ENCODE data around the gene GPLD1. TPM values are rescaled to one million over a fixed set of nuclear protein-coding genes. Genes with fewer than 3 reads are reported as not detected.

The GPLD1 gene
- total RNA-seq, 2 experiments from 2014 or later, result 0.59 to 0.66 TPM

DNA sequence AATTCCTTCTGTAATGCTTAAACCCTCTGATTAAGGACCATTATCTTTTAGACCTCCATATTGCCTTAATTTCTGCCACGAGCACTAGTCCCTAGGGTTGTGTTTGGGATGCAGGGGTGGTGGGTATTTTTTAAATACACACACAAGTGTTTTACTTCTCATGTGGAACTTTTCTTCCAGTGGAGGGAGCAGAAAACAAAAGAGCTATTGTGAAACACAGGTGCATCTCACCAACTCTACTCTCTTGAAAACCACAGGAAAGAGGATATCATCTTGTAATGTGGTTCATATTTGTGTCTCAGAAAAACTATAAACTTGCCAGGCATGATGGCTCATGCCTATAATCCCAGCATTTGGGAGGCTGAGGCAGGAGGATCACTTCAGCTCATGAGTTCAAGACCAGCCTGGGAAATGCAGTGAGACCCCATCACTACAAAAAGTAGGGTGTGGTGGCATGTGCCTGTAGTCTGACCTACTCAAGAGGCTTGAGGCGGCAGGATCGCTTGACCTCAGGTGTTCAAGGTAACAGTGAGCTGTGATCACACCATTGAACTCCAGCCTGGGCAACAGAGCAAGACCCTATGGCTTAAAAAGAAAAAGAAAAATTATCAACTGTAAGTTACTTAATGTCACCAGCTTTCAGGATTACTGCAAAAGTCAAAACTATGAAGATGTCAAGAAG, 49.4 kb downstream of the GPLD1 start:
- H3K27ac ChIP-seq (ENCODE audit: low read depth in 1 of 2, low read length in 2 of 2), result no peak overlapping the region
- Mint-ChIP-seq H3K27me3 (no peaks in the 10 kb centered on the region), H3K27ac (no peak overlapping the region), H3K36me3 (ENCODE audit: low read depth) (peaks cover 11% of the 10 kb centered on the region), H3K4me1 (ENCODE audit: low read depth) (no peaks in the 10 kb centered on the region), H3K4me3 (no peak overlapping the region), H3K9me3 (no peaks in the 10 kb centered on the region)
- TF ChIP-seq, protein P1, sequence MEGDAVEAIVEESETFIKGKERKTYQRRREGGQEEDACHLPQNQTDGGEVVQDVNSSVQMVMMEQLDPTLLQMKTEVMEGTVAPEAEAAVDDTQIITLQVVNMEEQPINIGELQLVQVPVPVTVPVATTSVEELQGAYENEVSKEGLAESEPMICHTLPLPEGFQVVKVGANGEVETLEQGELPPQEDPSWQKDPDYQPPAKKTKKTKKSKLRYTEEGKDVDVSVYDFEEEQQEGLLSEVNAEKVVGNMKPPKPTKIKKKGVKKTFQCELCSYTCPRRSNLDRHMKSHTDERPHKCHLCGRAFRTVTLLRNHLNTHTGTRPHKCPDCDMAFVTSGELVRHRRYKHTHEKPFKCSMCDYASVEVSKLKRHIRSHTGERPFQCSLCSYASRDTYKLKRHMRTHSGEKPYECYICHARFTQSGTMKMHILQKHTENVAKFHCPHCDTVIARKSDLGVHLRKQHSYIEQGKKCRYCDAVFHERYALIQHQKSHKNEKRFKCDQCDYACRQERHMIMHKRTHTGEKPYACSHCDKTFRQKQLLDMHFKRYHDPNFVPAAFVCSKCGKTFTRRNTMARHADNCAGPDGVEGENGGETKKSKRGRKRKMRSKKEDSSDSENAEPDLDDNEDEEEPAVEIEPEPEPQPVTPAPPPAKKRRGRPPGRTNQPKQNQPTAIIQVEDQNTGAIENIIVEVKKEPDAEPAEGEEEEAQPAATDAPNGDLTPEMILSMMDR (IDR thresholded peaks at IDR 0.05), result no peak
- no peak for DNase-seq
- no peaks in the 10 kb centered on the region for H3K36me3 ChIP-seq (ENCODE audit: insufficient read depth, low read length)
- intact Hi-C loops (cut with DNase I, micrococcal nuclease), result no loop called here
- H3K4me1 ChIP-seq (ENCODE audit: insufficient read depth, low read length), result no peaks in the 10 kb centered on the region
- POLR2A ChIA-PET, result no interaction called here
- no peaks in the 10 kb centered on the region for H3K27me3 ChIP-seq (ENCODE audit: control insufficient read depth in 1 of 2, insufficient read depth in 2 of 2, low read length in 2 of 2)
- ATAC-seq (ENCODE audit: poor library complexity), result no peak
- H3K4me3 ChIP-seq (ENCODE audit: low read length), result no peak overlapping the region
- CTCF ChIA-PET, result no interaction called here
- no peaks in the 10 kb centered on the region for H3K9me3 ChIP-seq (ENCODE audit: control insufficient read depth in 1 of 2, insufficient read depth in 1 of 2, low read length in 2 of 2)

DNA sequence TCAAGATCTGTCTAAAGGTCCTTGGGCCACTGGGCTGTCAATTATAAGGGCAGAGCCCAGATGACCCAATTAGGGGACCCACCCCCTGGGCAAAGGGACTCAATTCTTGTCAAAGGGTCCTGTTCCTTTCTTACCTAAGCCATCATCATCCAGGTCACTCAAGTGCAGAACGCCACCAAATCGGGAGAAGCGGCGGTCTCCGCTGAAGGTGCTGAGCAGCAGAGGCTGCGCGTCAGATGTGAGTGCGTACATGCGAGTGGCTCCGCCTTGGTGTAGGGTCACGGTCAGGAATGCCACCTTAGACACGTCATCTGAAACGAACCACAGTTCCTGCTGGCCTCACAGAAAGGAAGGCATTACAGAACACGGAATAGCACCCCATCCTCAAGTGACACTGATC, 52.4 kb downstream of the GPLD1 start:
- Mint-ChIP-seq H3K27ac (no peak overlapping the region), H3K27me3 (no peaks in the 10 kb centered on the region), H3K36me3 (ENCODE audit: low read depth) (peaks cover 17% of the 10 kb centered on the region), H3K4me3 (no peak overlapping the region), H3K4me1 (ENCODE audit: low read depth) (no peaks in the 10 kb centered on the region), H3K9me3 (no peaks in the 10 kb centered on the region)
- ATAC-seq (ENCODE audit: poor library complexity) (no peak), DNase-seq (no peak)
- CTCF ChIA-PET, result no interaction called here
- TF ChIP-seq, protein P1 (IDR thresholded peaks at IDR 0.05), result no peak
- Histone ChIP-seq H3K9me3 (ENCODE audit: control insufficient read depth in 1 of 2, insufficient read depth in 1 of 2, low read length in 2 of 2) (no peaks in the 10 kb centered on the region), H3K4me3 (ENCODE audit: low read length) (no peak overlapping the region), H3K36me3 (ENCODE audit: insufficient read depth, low read length) (no peaks in the 10 kb centered on the region), H3K27me3 (ENCODE audit: control insufficient read depth in 1 of 2, insufficient read depth in 2 of 2, low read length in 2 of 2) (no peaks in the 10 kb centered on the region), H3K27ac (ENCODE audit: low read depth in 1 of 2, low read length in 2 of 2) (no peak overlapping the region), H3K4me1 (ENCODE audit: insufficient read depth, low read length) (no peaks in the 10 kb centered on the region)
- intact Hi-C loops (cut with DNase I, micrococcal nuclease), result no loop called here
- POLR2A ChIA-PET, result no interaction called here

DNA sequence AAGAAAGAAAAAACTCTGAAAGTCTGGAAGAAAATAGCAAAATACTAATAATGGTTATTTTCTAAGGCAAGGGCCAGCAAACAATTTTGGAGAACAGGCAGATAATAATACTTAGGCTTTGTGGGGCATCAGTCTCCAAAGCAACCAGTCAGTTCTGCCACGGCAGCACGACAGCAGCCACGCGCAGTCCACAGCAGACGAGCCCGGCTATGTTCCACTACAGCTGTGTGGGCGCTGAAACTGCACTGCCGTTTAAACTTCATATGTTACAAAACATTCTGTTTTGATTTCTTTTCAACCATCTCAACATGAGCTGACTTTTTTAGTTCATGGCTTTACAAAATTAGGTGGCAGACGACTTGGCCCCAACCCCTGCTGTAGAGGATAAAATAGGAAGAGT, 56.8 kb downstream of the GPLD1 start:
- no peaks in the 10 kb centered on the region for H3K9me3 Mint-ChIP-seq
- Histone ChIP-seq H3K27me3 (ENCODE audit: control insufficient read depth in 1 of 2, insufficient read depth in 2 of 2, low read length in 2 of 2) (no peaks in the 10 kb centered on the region), H3K4me1 (ENCODE audit: insufficient read depth, low read length) (no peaks in the 10 kb centered on the region), H3K9me3 (ENCODE audit: control insufficient read depth in 1 of 2, insufficient read depth in 1 of 2, low read length in 2 of 2) (no peaks in the 10 kb centered on the region), H3K27ac (ENCODE audit: low read depth in 1 of 2, low read length in 2 of 2) (no peak overlapping the region), H3K36me3 (ENCODE audit: insufficient read depth, low read length) (no peaks in the 10 kb centered on the region), H3K4me3 (ENCODE audit: low read length) (no peak overlapping the region)
- DNase-seq (no peak), ATAC-seq (ENCODE audit: poor library complexity) (no peak)
- H3K27me3 Mint-ChIP-seq, result no peaks in the 10 kb centered on the region
- H3K4me3 Mint-ChIP-seq, result no peak overlapping the region
- CTCF ChIA-PET, result no interaction called here
- POLR2A ChIA-PET, result no interaction called here
- no peak overlapping the region for H3K27ac Mint-ChIP-seq
- H3K4me1 Mint-ChIP-seq (ENCODE audit: low read depth), result no peaks in the 10 kb centered on the region
- peaks cover 23% of the 10 kb centered on the region for H3K36me3 Mint-ChIP-seq (ENCODE audit: low read depth)
- intact Hi-C loops (cut with DNase I, micrococcal nuclease), result loop anchor here in 1 of 2 experiments (5.0 kb wide), 1 partner anchor 270 kb away; no protein-coding TSS in a partner anchor
- TF ChIP-seq, protein P1 (IDR thresholded peaks at IDR 0.05), result no peak

Data from CD4-positive, alpha-beta T cell (primary cell).